SW480 (cell line): ENCODE measurements around the gene SMYD2.

Experiments
- DNase-seq: peaks from one replicate; pipeline ENCODE4 v3.0.0-alpha.2; 2016; ENCODE audit warnings: low spot score

SMYD2 gene

DNA sequence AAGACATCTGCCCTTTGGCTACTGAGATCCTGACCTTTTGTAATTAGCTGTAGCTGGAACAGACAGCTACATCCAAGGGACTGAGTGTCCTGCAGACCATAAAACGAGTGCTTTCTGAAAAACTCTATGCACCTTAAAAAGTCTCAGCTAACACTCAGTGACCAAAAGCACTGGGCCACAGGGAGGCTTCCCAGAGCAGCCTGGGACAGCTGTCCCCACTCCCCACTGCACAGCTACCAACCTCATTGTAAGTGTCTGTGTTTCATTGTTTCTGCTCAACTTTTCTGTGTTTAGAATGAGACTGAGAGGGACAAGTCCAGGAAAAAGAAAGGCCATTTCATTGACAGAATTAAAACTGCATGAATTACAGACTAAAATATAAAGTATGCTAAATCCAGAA lies 80.7 kb downstream of the SMYD2 start:
- no peak for DNase-seq

DNA sequence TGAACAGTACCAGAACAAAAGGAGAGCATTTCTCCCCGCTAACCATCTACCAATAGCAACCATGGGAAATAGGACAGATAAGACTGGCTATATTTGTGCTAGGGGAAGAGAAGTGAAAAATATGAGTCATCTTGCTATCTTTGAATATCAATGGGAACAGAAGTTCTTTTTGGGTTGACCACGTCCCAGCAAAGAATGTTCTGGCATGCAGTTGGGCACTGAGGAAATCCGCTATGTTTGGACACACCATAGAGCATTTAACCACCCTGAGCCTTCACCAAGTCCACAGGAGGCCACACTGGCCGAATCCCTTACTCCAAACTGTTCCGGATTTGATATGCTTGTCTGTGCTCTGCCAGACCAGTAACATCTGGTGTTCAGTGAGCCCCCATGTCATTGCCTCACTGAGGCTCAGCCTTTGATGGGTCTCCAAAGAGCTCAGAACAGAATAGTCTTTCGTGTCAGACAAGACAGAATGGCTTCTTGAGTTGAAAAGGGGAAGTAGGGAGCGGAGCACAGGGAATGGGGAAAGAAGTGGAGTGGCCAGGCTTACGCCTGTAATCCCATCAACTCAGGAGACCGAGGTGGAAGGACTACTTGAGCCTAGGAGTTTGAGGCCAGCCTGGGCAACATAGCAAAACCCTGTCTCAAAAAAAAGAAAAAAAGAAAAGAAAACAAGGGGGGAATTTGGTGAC lies 81.4 kb downstream of the SMYD2 start:
- DNase-seq: no peak

DNA sequence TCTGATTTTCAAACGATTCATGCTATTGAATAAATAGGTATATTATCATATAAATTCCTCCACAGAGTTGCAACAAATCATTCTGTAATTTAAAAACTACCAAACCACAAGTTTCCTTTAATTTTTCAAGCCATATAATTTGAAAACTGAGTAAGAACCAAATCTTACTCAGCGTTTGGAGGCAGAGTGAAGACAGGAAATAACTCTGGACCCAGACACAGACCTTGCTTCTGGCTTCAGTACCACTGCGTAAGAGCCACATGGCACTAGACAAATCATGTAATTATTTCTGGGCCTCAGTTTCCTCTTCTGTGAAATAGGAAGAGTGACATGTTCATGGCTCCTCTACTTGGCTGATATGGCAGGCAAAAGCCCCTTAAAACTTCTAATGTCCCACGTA lies 82.4 kb downstream of the SMYD2 start:
- DNase-seq: no peak

DNA sequence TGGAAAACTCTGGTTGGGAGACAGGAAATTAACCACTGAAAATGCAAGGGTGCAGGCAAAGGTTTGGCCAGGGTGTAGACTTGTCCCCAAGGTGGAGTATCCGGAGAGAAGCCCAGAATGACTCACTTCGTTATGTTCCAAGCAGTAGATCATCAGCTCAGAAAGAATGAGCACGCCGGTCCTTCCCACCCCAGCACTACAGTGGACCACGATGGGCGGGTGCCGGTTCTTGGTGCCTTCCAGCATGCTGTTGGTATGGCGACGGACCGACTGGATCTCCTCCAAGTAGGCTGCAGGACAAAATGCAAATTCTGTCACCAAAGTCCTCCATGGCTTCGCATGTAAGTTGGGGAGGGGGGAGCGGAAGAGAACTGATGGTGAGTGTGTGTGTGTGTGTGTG lies 83.4 kb downstream of the SMYD2 start:
- DNase-seq: no peak

DNA sequence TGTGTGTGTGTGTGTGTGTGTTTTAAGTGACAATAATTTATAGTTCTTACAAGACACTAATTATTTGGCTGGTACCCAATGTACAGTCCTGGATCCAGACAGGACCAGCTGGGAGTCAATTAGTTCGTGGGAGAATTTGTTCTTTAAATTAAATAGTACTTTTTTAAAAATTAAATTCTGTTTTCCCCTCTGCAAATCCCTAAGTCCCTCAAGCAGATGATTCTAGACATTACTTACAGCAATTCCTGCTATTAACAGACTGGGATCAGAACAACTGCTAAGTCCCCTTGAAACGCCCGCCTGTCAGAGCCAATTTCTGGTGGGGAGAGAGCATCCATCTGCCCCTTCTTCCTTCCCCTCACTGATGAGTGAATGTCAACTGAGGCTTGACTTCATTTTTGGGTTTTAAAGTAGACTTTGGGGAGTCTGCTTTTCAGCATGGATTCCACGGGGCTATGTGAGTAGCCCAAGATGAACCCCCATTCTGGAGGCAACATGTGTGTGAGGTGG lies 83.9 kb downstream of the SMYD2 start:
- no peak for DNase-seq

DNA sequence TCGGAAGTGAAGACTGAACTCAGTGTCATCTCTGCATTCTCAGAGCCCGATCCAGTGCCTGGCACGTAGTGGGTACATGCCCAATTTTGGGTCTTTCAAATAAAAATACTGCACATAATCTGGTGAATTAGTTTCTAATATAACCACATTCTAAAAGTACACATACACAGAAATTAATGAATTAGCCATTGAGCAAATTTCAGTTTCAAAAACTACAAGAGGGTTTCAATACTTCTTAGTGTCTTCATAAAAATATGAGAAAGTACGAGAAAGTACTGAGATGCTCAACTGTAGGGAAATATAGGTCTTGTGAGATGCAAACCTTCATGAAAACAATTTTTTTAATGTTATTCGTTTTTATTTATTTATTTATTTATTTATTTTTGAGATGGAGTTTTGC lies 86.9 kb downstream of the SMYD2 start:
- no peak for DNase-seq

DNA sequence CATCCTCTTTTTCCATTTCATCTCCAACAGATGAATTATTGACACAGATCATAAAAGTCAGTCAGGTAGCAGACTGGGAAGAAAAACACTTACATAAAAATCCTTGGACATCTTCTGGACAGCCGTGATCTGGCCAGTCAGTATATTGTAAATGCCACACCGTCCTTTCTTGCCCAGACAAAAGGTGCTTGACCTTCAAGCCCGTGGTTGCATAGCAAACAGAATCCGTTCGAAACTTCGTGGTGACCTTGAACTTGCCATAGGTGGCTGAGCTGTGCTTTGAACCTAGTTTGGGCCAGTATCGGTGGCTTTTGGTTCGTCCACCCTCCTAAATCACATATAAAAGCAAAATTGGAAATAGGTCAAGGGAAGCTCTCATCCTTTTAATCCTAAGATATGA lies 88.4 kb downstream of the SMYD2 start:
- no peak for DNase-seq

DNA sequence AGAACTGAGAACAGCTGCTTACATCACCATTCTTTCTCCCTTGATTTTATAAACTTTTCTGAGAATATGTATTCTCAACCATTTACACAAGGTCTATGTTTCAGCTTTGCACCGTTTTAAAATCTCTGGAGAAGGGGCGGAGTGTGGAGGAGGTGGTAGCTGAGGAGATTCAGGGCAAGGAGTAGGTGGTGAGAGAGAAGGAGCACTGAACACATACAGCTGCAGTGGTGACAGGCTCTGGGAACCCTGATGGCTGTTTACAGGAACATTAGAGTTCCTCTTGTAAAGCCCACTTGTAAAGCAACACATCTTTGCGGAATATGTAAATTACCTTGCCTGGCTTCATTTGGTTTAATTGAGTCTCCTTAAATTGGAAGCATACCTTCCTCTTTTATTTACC lies 89.7 kb downstream of the SMYD2 start:
- DNase-seq: no peak

DNA sequence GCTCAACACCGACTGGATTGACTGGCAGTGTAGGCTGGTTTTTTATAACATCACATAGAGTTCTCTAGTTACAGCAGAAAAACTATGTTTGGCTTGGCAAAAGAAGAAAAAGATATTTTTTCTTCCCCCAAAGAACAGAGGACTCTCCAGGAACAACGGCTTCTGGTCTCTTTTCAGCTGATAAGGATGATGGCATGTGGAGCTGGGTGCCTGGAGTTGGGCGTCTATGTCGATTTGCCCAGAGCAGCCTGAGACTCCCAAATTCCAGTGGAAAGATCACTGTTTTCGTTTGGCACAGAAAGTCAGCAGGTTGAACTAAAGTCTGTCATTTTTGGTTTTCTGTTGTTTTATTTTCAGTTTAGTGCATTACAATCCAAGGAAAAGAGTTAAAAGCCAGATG lies 91.1 kb downstream of the SMYD2 start:
- no peak for DNase-seq

DNA sequence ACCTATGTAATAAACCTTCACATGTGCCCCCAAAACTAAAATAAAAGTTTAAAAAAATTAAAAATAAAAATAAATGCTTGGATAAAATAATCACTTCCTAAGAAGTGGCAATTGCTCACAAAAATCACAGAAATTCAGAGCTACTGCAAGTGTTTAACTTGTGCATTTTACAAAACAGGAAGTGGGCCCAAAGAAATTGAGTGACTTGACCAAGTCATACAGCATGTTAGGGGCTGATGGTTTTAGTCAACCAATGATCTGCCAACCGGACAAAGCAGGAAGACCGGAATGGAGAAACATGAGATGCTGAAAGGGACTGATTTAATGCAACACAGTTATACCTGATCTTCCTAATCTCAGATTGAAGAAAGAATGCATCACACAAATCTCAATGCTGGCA lies 96.5 kb downstream of the SMYD2 start:
- DNase-seq: no peak

DNA sequence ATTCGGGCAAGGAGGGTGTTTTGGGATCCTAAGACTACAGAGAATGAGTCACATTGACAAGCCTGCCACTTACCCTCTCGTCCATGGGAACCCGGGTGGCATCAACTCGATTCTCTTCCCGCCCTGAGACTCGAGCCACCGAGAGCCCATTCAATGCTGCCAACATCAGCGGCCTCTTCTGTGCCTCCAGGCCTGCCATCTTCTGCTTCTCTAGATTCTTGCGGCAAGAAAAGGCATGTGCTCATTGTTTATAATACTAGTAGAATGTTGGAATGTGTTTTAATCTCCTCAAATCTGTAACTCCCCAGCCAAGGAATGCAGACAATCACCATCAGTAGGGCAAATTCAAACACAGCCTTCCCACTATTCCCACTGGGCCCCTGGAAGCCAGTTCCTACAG lies 96.9 kb downstream of the SMYD2 start:
- no peak for DNase-seq

DNA sequence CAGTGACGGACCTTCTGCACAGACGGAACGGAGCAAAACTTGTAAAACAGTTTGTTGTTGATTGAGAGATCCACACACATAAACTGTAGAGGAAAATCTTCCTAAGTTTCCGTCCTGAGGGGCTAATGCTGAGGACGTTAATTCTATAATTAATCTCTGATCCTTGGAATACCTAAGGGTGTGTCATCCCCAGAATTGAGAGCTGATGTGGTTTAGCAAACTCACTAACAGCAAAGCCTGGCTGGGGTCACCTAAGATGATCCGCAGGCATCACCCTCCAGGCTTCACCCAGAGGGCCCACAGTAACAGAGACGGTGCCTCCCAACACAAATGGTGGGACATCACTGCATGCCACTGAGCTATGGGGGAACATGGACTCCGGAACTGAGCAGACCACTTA lies 97.5 kb downstream of the SMYD2 start:
- DNase-seq: no peak

DNA sequence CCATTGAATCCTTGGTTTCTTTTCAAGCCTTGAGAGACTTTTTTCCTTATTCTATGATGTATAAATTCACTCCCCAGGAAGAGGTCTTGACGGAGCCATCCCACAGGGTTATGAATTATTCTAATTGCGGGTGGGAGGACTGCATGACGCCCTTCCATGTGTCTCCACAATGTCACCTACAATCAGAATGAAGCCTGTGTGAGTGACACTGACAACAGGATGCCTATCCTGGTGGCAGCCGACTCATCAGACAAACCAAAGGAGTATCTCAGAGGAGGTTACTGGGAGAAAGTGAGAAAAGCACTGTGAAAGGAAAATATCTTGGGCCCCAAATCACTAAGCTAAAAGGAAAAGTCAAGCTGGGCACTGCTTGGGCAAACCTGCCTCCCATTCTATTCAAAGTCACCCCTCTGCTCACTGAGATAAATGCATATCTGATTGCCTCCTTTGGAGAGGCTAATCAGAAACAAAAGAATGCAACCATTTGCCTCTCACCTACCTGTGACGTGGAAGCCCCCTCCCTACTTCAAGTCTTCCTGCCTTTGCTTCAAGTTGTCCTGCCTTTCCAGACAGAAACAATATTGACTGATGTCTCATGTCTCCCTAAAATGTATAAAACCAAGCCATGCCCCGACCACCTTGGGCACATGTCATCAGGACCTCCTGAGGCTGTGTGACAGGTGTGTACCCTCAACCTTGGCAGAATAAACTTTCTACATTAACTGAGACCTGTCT lies 98.4 kb downstream of the SMYD2 start:
- DNase-seq: no peak

DNA sequence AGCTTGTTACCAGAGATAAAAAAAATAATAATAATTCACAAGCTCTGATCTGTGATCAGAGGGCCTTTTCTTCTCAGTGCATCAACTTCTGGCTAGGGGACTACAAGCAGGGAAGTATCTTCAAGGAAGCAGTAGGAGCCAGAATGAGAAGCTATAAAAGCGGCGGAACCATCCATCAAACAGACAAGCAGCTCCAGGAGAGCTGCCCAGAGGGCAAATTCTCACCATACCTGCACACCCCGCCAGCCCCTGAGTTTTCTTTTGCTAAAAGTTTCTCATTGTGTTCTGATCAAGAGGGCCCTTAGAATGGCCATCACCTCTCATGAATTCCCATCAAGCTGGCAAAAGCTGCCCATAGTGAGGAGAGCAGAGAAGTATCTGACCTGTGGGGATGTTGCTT lies 99.4 kb downstream of the SMYD2 start:
- no peak for DNase-seq

DNA sequence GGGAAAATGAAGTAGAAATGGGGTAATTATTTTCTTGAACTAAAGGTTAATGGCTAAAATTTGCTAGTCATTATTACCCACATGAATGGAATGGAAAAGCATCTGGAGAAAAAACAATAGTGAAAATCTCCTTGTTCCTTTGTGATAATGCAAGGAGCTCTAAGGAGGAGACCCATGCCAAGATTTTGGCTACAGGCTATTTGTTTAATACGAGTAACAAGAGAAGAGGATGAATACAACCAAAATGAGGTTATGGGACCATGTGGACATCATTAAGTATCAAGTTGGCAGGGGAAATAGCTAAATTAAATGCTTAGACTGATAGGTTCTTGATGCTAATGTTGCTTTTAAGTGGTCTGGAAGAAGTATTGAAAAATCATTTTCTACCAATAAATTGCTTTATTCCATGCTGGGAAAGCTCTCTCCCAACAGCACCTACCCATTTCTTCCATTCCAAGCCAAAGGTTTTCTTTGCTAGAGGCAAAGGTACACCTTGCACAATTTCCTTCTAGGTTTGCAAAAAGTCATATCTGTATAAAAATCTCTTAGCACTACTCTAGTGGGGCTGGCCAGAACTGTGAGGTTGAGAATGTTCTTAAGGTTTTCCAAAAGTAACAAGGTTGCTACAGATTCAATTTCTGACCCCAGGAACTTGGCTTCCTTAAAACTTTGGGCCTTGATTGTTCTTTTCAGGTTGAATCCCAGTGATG lies 100.2 kb downstream of the SMYD2 start:
- no peak for DNase-seq

DNA sequence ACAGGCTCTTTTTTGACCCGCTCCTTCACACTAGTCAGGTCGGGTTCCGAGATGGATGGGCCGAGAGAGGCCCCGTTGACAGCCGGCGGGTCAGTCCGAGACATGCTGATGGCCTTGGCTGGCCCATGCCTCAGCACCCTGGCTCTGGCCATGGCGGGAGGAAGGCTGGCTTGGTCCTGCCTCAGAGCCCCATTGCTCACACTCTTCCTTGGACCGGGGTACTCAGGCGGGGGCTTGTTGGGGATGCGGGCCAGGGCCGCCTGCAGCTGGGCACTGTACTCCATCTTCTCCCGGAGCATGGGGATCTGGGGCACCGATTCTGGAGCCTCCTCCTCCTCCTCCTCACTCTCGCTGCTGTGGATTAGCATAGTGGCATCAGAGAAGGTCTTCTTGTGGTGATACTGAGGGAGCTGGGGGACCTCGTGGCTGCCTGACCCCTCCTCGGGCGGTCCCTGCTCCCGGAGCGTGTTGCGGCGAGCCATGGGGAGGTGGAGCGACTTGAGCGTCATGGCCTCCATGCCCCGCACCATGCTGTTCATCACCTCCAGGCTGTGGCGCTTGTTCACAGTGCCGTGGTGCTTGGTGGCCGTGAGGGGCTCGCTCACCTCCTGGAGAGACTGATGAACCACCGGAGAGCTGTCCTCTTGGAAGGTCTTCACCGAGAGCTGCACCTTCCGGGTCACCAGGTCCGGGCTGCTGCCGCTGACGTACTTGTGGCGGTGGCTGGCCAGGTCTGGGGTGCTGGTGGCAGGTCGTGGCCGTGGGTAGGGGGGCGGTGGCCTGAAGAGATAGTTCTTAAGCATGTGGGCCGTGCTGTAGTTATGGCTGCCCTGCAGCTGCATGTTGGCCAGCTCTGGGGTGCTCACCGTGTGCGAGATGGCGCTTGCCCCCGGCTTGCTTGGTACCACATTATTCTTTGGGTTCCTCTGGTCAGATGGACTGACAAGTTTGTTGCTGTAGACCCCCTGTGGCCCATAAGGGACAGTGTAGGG lies 102.7 kb downstream of the SMYD2 start:
- DNase-seq: no peak

DNA sequence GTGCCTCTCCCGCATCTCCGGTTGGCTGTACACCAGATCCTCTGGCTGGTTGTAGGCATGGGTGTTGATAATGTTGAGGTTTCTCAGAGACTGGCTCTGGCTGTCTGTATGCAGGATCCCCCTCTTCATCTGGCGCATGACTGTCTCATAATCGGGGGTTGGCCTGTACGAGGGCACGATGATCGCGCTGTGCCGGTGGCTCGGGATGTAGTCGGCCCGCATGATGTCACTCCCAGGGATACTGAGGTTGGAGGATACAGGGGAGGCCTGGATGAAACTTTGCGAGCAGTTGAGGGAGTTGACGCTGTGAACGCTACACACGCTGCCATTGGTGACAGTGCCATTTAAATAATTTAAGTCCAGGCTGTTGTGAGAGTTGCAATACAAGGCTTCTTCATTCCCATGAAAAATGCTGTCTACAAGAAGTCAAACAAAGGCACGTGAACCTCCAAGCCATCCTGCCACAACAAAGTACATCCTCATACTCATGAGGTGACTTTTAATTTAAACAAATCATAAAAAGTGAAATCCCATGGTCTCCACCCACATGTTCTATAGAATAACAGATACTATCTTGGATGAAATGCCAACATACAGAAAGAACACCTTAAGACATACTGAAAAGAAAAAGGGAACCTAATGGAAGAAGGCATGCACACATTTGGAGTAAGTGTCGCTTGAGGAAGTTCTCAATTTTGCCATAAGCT lies 103.6 kb downstream of the SMYD2 start:
- DNase-seq: no peak

DNA sequence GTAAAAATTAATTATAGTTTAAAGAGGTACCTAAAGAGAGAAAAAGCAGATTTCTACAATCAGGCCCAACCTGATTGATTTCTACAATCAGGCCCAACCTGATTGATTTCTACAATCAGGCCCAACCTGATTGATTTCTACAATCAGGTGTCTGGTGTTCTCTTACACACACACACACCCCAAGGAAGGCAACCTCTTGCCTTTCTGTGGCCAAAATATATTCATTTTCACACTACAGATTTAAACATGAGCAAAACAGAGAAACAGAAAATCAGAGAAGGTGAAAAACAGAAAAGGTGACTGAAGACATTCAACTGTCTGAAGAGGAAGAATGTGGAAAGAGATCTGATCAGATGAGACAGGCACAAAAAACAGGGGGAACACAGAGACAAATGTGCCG lies 104.5 kb downstream of the SMYD2 start:
- DNase-seq: no peak

DNA sequence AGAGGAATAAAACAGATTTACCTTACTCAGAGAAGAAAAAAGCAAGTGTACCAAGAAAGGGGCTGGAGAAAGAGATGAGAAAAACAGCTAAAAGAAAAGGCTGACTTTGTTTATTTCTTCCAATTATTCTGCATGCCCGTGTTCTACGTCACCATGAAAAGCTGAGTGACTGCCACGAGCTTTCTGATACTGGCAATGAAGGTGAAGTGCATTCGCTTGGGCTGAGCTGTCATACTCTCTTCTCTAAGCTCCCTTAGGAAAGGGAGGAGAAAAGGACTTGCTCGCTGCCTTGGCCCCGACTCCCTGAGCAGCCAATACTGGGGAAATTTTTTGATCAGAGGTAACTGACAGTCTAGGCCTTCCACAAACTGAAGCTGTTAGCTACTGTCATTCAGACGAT lies 105.4 kb downstream of the SMYD2 start:
- no peak for DNase-seq
